SHP77 (cell line): ENCODE data around the gene ANKRD63.

Experiments used
- DNase-seq, 2 experiments: peaks; one replicate each; lab custom pipeline; 2025; lab: John Stamatoyannopoulos, UW

Gene ANKRD63

DNA sequence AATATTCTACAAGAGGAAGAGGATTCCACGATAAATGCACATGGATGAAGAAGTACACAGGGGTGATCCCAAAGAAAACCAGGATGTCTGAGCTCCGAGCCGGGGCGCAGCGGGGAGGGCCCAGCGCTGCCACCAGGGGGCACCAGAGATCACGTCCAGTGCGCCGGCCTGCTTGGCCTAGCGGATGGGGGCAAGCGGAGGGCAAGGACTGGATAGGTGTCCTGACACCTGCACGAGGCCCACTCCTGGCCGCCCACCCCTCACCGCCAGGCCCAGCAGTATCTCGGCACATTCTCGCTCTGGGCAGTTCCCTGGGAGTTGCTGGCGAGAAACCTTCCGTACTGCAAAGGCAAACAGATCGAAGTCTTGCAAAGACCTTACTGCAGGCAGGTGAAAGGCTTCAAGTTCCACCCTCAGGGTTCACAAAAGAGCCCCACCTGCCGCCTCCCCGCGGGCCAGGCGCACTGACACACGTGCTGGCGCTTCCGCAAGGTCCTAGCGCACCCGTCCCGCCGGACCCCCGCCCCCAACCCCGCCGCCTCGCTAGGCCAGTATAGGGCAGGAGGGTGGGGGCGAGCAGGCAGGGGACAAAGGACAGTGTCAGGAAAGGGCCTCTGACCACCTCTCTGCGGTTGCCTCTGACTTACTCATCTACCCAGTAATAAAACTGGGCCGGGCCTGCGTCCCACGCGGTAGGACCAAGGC lies 3.3 kb downstream of the ANKRD63 start:
- DNase-seq = peak in 1 of 2 experiments; percentile 38

DNA sequence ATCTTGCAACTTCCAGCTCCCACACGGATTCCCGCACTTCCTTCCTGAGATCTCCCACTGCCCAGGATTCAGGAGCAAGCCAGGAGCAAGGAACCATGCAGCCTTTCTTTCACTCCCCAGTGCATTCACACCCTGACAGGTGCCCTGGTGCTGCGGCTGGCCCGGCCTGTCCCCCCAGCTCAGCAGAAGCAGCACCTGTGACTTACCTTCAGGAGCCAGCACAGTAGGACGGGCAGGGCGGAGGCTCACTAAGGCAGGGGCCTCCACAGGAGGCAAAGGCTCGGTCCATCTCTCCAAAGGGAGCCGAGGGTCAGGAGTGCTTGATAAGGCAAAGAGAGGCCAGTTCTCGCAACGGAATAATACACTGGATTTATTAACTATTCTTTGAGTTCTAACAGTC lies 4.8 kb downstream of the ANKRD63 start:
- no peak for DNase-seq

DNA sequence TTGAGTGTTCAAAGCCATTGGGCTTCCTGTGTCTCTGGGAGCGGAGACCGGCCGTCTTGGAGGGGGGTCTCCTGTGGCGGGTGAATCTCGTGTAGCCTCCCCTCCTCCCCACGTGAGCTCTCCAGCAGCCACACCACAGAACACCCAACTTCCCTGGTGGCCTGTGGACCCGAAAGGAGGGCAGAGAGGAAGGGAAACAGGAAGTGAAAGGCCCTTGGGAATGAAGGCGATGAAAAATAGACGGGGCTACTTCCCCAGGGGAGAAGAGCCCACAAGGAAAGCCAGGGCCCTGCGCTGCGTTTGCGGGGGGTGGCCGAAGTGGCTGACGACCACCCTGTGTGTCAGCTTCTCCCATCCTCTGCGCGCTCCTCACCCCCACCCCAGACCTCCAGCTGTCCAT lies 5.4 kb downstream of the ANKRD63 start:
- DNase-seq = no peak

DNA sequence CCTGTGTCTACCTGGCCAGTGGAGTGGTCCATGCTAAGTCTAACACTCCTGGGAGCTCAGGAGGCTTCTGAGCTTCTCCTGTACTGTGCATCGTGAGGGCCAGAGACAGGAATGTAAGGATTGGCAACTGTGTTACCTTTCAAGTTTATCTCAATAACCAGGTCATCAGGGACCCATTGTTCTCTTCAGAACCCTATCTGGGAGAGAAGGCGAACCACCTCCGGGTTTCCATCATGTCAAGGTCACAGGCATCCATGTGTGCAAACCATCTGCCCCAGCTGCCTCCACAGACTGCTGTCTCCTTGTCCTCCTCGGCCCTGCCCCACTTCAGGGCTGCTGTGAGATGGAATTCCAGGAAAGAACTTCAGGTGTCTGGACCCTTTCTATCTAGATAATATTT lies 5.9 kb downstream of the ANKRD63 start:
- DNase-seq = no peak

DNA sequence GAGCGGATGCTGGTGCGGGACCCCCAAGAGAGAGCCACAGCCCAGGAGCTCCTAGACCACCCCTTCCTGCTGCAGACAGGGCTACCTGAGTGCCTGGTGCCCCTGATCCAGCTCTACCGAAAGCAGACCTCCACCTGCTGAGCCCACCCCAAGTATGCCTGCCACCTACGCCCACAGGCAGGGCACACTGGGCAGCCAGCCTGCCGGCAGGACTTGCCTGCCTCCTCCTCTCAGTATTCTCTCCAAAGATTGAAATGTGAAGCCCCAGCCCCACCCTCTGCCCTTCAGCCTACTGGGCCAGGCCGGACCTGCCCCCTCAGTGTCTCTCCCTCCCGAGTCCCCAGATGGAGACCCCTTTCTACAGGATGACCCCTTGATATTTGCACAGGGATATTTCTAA lies 6.9 kb downstream of the ANKRD63 start:
- no peak for DNase-seq

DNA sequence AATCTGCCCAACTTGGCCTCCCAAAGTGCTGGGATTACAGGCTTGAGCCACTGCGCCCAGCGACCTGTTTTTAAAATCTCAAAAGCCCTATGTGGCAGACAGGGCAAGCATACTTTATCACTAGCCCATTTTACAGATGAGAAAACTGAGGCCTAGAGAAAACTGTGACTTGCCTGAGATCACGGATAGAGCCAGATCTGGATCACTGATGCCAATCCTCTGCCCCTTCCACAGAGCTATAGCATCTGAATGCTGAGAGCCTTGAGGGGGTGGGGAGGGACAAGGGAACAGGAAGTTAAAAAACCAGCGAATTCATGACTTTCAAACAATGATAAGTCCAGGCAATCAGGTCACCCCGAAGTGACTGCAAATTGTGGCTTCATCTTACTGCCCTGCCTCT lies 7.3 kb downstream of the ANKRD63 start:
- DNase-seq = no peak

DNA sequence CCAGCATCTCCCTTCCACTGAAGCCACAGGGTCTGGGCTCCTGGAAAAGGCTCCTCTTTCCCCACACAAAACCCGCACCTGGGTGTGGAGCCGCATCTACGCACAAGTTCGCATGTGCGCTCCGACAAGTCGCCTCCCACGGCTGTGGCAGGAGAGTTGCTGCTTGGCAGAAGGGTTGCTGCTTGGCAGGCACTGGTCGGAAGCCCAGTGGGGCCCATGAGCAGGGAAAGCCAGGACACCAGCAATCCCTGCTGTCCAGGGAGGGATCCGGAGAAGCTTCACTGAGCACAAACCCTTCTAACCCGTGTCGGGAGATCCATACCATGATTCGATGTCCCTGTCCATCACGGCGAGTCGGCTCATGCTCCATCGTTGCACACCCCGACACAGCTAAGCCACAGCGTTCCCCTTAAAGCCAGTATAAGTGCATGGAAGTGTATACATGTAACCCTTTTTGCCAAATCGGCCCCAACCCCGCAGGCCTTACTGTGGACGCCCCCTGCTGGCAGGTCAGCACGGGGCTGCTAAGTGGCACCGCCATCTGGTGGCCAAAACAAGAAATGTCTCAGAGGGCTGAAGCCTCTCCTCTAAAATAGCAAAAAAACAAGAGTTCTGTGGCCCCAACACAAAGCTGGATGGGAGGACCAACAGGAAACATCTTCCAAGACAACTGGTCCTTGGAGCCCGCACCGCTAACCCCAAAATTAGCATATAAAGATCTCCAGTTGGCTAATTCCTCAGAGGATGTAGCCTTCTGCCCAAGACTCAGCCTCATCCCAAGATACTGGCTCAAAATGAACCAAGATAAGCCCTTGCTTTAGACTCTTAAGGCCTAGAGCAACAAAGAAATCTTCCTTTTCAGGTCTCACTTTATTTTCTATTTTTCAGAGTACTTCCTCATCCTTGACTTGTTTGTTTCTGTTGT lies 8.3 kb downstream of the ANKRD63 start:
- DNase-seq = peak; percentile 56 to 63

DNA sequence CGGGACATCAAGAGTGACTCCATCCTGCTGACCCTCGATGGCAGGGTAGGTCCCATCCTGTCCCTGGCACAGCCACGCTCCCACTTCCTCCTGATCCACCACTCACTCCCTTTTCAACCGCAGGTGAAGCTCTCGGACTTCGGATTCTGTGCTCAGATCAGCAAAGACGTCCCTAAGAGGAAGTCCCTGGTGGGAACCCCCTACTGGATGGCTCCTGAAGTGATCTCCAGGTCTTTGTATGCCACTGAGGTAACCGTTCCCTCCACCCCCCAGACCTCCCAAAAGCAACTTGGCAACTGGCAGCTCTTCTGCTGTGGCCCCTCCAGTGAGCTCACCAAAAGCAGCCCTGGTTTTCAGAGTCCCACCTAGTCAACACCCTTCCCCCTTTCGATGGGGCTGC lies 9.4 kb downstream of the ANKRD63 start:
- no peak for DNase-seq

DNA sequence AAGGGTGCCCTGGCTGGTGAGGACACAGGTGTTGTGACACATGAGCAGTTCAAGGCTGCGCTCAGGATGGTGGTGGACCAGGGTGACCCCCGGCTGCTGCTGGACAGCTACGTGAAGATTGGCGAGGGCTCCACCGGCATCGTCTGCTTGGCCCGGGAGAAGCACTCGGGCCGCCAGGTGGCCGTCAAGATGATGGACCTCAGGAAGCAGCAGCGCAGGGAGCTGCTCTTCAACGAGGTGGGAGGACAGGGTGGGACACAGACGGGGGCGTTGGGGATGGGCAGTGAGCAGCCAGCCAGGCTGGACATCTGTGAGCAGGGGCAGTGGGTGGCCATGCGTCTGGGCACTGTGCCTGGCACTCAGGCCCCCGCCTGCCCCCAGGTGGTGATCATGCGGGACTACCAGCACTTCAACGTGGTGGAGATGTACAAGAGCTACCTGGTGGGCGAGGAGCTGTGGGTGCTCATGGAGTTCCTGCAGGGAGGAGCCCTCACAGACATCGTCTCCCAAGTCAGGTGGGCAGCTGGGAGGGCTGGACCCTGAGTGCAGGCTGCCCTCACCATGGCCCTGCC lies 10.3 kb downstream of the ANKRD63 start:
- no peak for DNase-seq

DNA sequence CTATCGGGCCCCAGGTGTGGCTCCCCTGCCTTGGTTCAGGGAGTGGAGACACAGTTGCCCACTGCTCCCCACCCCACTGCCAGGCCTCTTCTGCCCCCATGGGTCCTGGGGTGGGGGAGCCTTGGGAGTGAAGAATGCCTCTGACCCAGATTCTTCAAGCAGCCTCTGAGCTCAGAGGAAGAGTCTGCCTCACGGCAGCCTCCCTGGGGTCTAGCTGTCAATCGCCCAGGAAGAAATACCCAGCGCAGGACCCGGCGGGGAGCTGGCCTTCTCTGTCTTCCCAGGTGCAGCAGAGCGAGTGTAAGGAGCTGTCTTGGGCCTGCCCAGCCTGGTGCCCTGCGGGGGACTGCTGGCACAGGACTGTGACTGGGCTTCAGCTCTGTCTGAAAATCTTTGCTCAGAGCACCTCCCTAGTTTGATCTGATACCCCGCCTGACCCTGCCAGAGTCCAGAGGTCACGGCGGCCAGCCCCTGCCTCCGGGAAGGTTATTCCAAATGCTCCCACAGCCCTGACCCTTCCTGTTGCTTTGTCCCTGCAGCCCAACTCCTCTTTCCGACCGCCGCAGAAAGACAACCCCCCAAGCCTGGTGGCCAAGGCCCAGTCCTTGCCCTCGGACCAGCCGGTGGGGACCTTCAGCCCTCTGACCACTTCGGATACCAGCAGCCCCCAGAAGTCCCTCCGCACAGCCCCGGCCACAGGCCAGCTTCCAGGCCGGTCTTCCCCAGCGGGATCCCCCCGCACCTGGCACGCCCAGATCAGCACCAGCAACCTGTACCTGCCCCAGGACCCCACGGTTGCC lies 11.0 kb downstream of the ANKRD63 start:
- no peak for DNase-seq

DNA sequence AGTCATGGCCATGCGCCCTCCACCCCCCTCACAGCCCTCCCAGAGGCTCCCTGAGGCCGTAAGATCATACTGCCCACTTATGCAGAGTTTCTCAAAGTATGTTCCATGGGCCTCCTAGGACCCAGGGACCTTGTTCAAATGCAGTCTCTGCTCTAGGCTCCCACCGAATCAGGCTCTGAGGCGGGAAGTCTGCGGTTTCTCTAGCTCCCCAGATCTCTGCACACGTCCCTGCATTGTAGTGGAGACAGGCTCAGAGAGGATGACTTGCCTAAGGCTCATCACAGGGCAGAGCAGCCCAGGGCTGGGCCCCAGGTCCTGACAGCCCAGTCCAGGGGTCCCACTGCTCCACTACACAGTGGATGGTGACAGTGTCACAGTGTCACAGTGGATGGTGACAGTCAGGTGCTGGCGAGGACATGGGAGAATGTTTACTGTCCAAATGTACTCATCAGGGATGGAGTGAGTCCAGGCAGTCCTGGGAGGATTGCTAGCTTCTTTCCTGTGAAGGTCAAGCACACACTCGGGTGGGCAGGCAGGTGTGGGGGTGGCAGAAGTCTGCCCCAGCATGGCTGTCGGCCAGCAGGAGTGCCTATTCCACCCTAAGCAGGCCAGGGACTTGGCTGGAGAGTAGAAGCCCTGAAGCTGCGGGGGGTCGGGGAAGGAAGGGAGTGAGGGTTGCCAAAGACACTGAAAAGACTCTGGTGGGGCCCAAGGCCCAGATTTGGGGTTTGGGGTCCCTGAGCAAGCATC lies 12.4 kb downstream of the ANKRD63 start:
- no peak for DNase-seq

DNA sequence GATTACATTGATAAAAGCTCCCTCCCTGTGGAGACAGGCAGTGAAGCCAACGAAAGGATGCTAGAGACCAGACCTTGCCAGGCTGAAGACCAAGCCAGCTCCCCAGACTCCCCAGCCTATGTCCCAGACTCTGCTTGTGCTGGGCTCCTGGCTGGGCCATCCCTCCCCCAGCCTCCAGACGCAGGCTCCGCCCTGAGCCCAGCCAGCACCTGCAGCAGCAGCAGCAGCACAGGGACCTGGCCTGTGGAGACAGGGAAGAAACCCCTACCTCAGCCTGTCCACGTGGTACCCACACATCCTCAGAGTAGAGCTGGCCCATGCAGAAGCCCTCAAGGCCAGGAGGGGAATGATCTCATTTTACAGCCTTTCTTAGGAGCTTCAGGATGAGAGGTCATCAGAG lies 13.3 kb downstream of the ANKRD63 start:
- DNase-seq = no peak

DNA sequence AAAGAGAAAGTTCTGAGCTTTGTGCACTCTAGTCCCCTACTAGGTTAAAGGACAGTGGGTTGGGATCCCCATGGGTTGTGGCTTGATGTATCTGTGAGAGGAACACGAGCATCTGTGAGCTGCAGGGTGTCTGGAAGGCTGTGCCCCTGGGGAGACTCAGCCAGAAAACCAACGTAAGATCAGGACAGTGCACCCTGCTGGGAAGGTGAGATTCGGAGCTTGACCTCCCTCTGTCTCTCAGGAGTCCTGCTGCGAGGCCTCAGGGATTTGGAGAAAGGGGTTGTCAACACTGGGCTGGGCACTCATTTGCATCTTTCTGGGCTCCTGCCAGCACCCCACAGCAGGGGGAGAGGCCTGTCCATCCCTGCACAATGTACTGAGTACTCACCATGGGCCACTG lies 15.2 kb downstream of the ANKRD63 start:
- DNase-seq = no peak

DNA sequence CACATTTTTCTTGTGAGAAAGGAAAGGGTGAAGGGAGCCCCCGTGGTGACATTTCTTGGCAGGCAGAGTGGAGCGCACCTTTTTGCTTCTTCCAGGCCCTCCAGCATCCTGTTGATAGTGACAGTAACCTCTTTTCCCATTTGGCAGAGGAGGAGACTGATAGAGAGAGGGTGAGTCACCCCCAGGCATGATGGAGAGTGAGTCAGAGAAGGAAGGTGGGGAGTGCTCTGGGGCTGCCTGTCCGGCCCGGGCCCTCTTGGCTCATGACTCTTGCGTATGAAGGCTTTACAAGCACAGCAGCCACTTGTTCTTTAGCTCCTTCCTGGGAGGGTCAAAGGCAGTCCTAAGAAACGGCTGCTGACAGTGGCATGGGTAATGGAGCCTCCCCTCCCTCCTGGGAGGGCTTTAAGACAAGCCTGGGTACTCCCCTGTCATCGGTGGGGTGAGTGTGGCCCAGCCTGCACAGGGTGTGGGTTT lies 16.0 kb downstream of the ANKRD63 start:
- DNase-seq = no peak

DNA sequence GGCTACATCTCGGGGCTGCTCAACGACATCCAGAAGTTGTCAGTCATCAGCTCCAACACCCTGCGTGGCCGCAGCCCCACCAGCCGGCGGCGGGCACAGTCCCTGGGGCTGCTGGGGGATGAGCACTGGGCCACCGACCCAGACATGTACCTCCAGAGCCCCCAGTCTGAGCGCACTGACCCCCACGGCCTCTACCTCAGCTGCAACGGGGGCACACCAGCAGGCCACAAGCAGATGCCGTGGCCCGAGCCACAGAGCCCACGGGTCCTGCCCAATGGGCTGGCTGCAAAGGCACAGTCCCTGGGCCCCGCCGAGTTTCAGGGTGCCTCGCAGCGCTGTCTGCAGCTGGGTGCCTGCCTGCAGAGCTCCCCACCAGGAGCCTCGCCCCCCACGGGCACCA lies 17.0 kb downstream of the ANKRD63 start:
- DNase-seq = no peak

DNA sequence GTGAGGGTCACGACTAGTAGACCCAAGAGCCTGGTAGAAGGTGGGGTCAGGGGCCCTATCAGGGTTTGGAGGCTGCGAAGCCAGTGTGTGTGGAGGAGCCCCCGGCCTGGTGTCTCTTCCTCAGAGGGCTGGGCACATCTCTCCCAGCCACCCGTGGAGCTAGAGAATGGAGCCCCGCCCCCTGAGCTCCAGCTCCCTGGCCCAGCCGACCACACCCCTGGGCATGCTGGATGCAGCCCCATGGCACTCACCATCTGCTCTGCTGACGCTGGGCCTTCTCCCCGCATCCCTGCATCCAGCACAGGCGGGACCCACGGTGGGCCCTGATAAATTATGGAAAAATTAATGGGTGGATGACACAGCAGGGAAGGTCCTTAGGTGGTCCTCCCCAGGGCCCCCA lies 17.5 kb downstream of the ANKRD63 start:
- DNase-seq = no peak

DNA sequence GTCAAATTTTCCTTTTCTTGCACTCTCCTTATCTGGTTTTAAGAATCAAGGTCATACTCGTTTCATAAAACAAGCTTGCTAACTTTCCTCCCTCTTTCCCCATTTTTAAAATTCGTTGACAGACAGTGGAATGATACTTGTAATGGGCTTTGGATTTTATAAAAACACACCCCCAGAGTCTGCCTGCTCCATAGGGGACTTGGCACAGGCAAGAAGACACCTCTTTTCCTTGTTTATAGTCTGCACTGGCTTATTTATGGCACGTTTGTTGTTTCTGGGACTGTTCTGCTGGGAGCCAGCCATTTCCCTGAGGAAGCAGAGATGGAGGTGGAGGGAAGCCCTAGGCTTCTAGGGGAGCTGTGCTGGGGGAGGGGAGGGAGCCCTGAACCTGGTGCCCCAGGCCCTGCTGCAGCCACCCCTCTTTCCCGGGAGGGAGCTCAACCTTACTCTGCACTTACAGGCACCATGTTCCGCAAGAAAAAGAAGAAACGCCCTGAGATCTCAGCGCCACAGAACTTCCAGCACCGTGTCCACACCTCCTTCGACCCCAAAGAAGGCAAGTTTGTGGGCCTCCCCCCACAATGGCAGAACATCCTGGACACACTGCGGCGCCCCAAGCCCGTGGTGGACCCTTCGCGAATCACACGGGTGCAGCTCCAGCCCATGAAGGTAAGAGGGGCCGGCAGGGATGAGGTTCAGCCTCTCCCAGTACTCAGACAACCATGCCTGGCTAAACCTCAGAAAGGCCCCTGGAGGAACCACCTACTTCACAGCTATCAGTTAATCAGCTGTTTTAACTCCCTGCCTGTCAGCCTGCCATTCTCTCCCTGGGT lies 18.3 kb downstream of the ANKRD63 start:
- no peak for DNase-seq

DNA sequence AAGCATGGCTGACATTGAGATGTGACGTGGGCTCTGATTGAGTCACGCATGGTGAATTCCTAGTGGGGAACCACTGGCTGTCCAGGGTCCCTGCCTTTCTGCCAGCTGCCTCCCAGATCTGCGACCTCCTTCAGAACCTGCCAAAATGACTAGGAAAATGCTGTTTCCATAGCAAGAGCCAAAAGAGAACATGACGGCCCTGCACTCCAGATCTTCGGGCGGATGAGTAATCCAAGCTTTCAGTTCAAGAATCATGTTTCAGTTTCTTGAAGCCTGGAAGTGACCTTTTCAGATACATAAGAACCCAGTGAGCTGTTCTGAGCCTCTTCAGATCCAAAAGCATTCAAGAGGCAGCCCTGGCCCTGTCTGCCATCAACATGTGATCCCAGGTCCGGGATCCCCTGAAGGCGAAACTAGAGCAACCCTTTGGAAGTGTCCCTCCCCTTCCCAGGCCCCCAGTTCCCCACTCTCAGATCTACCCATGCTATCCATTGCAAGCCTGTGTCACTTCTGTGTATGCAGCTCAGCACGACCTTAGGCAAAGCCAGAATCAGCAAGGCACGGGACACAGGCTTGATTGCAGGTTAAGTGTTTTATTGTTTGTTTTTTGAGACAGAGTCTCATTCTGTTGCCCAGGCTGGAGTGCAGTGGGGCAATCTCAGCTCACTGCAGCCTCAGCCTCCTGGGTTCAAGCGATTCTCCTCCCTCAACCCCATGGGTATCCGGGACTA lies 19.7 kb downstream of the ANKRD63 start:
- DNase-seq = no peak

DNA sequence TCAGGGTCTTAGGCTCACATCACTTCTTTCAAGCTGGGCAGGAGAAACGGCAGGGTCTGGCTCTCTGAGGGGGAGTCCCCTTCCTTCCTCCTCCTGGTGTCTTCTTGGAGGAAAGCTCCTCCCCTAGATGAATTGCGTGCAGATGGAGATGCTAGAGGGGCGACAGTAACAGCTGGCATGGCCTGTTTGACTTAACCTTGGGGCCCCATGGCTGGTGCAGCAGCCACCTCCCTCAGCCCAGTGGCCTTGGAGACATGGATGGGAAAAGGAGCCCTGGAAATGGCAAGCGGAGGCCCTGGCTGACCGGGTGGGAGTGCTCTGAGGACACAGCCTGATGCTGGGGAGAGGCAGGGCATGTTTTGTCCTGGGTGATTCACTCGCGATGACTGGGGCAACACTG lies 23.8 kb downstream of the ANKRD63 start:
- DNase-seq = no peak

DNA sequence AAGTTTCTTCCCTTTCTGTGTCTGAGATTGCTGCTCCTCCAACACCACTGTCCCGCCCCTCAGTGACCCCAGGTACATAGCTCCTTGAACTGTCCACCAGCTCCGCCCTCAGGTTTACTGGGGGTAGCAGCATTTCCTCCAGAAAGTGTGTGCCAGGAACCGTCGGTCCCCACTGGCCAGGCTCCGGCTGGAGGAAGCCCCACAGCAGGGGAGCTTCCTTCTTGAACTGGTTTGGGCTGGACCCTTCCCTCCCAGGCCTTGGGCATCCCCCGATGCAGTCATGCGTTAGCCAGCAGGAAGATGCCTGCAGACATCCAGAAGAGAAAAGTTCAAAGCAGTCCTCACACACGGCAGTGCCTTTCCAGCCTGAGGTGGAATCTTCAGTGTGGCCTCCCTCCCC lies 24.3 kb downstream of the ANKRD63 start:
- no peak for DNase-seq
